HL-60 (cell line): ENCODE data around the gene PGGHG.

Experiments
- DNase-seq, 2 experiments: peaks; one replicate each; pipeline ENCODE4 v3.0.0-alpha.2; 2010 to 2020; ENCODE audit warnings: low read depth in 1 of 2, low spot score in 1 of 2
- H3K27ac ChIP-seq: fragments of 250-450 bp; sonication (Bioruptor Pico); replicated peaks from 2 replicates; pipeline ENCODE4 v1.5.1; 2020; ENCODE audit warnings: mild to moderate bottlenecking, moderate library complexity
- H3K27me3 ChIP-seq: fragments of 250-450 bp; sonication (Bioruptor Pico); 2 replicates; pipeline ENCODE4 v1.5.1; 2021; ENCODE audit warnings: mild to moderate bottlenecking, moderate library complexity; ENCODE audit not compliant: insufficient read depth, poor library complexity, severe bottlenecking
- H3K4me3 ChIP-seq: replicated peaks from 2 replicates; pipeline ENCODE4 v1.5.1; 2011; ENCODE audit warnings: mild to moderate bottlenecking, control low read depth, low read length; ENCODE audit not compliant: insufficient read depth
- CTCF ChIP-seq: IDR thresholded peaks from one replicate; pipeline ENCODE4 v1.5.1; 2011; ENCODE audit warnings: low read length, control low read depth, inconsistent platforms; ENCODE audit not compliant: insufficient read depth
- GABPA ChIP-seq: IDR thresholded peaks from 2 replicates; pipeline ENCODE4 v1.6.1; 2012; ENCODE audit warnings: low read depth
- POLR2AphosphoS5 ChIP-seq: IDR thresholded peaks from 2 replicates; pipeline ENCODE4 v1.6.1; 2012; ENCODE audit warnings: low read depth
- REST ChIP-seq: IDR thresholded peaks from 2 replicates; pipeline ENCODE4 v1.6.1; 2012; ENCODE audit warnings: low read depth; ENCODE audit not compliant: insufficient replicate concordance
- SPI1 ChIP-seq: IDR thresholded peaks from 2 replicates; pipeline ENCODE4 v1.6.1; 2012; ENCODE audit warnings: low read depth, mild to moderate bottlenecking, borderline replicate concordance

Gene PGGHG

GRCh38 chr11:344836-345578 lies 56.1 kb downstream of the PGGHG start:
- DNase-seq, result no peak
- no peaks in the 10 kb centered on the region for H3K27me3 ChIP-seq
- TF ChIP-seq REST (no peak), SPI1 (no peak), POLR2AphosphoS5 (no peak), CTCF (no peak), GABPA (no peak)
- no peak overlapping the region for H3K27ac ChIP-seq
- no peak overlapping the region for H3K4me3 ChIP-seq
